WTC11 (cell line): ENCODE data around the gene PRSS16. TPM values are rescaled to one million over a fixed set of nuclear protein-coding genes. Genes with fewer than 3 reads are reported as not detected.

Experiments
- CREB1 ChIP-seq: sonication (generic); formaldehyde crosslinking; IDR thresholded peaks from 2 replicates; pipeline ENCODE4 v1.8.0; 2023; ENCODE audit warnings: mild to moderate bottlenecking, missing genetic modification reagents
- FOXJ3 ChIP-seq: sonication (generic); formaldehyde crosslinking; IDR thresholded peaks from 2 replicates; pipeline ENCODE4 v1.9.0; 2021; ENCODE audit warnings: missing genetic modification reagents, mild to moderate bottlenecking, borderline replicate concordance
- FOXP1 ChIP-seq: sonication (generic); formaldehyde crosslinking; IDR thresholded peaks from 2 replicates; pipeline ENCODE4 v1.8.0; 2022; ENCODE audit warnings: missing genetic modification reagents, mild to moderate bottlenecking, moderate library complexity, borderline replicate concordance
- GABPB1 ChIP-seq: sonication (generic); formaldehyde crosslinking; IDR thresholded peaks from 2 replicates; pipeline ENCODE4 v1.8.1; 2023; ENCODE audit warnings: mild to moderate bottlenecking, missing genetic modification reagents
- GRHL2 ChIP-seq: fragments of 250-450 bp; sonication (Bioruptor Pico); IDR thresholded peaks from 2 replicates; pipeline ENCODE4 v1.8.0; 2022; ENCODE audit warnings: mild to moderate bottlenecking, moderate library complexity; ENCODE audit not compliant: insufficient replicate concordance, severe bottlenecking
- GTF2I ChIP-seq: fragments of 250-450 bp; sonication (Bioruptor Pico); conservative IDR thresholded peaks from 2 replicates; pipeline ENCODE4 v1.4.0; 2021; ENCODE audit warnings: mild to moderate bottlenecking
- HMGA2 ChIP-seq: fragments of 250-450 bp; sonication (Bioruptor Pico); IDR thresholded peaks from 2 replicates; pipeline ENCODE4 v1.4.0; 2021; ENCODE audit warnings: mild to moderate bottlenecking, moderate library complexity
- JUN ChIP-seq: sonication (generic); formaldehyde crosslinking; IDR thresholded peaks from 2 replicates; pipeline ENCODE4 v1.8.0; 2023; ENCODE audit warnings: mild to moderate bottlenecking, missing genetic modification reagents
- MYBL2 ChIP-seq: sonication (generic); formaldehyde crosslinking; IDR thresholded peaks from 2 replicates; pipeline ENCODE4 v1.8.1; 2023; ENCODE audit warnings: mild to moderate bottlenecking, moderate library complexity, missing genetic modification reagents
- NR1H2 ChIP-seq: sonication (generic); formaldehyde crosslinking; IDR thresholded peaks from 2 replicates; pipeline ENCODE4 v1.9.0; 2021; ENCODE audit warnings: mild to moderate bottlenecking, moderate library complexity, missing genetic modification reagents
- NR3C1 ChIP-seq: sonication (generic); formaldehyde crosslinking; conservative IDR thresholded peaks from 2 replicates; pipeline ENCODE4 v1.8.1; 2023; ENCODE audit warnings: low read depth, mild to moderate bottlenecking, missing genetic modification reagents
- RELA ChIP-seq: sonication (generic); formaldehyde crosslinking; IDR thresholded peaks from 2 replicates; pipeline ENCODE4 v1.8.1; 2022; ENCODE audit warnings: missing genetic modification reagents, mild to moderate bottlenecking, borderline replicate concordance
- TP53 ChIP-seq: sonication (generic); formaldehyde crosslinking; IDR thresholded peaks from 2 replicates; pipeline ENCODE4 v1.8.1; 2023; ENCODE audit warnings: mild to moderate bottlenecking, missing genetic modification reagents
- ZBTB21 ChIP-seq: sonication (generic); formaldehyde crosslinking; IDR thresholded peaks from 2 replicates; pipeline ENCODE4 v1.8.1; 2023; ENCODE audit warnings: mild to moderate bottlenecking, missing genetic modification reagents, borderline replicate concordance
- ZNF219 ChIP-seq: sonication (generic); formaldehyde crosslinking; IDR thresholded peaks from 2 replicates; pipeline ENCODE4 v1.8.0; 2023; ENCODE audit warnings: missing genetic modification reagents, mild to moderate bottlenecking, borderline replicate concordance
- ZNF232 ChIP-seq: sonication (generic); formaldehyde crosslinking; IDR thresholded peaks from 2 replicates; pipeline ENCODE4 v1.8.0; 2022; ENCODE audit warnings: mild to moderate bottlenecking, missing genetic modification reagents
- ZNF263 ChIP-seq: sonication (generic); formaldehyde crosslinking; IDR thresholded peaks from 2 replicates; pipeline ENCODE4 v1.8.1; 2022; ENCODE audit warnings: low read depth, mild to moderate bottlenecking, moderate library complexity, missing genetic modification reagents
- ZNF423 ChIP-seq: fragments of 250-450 bp; sonication (Bioruptor Pico); IDR thresholded peaks from 2 replicates; pipeline ENCODE4 v2.1.2; 2022; ENCODE audit warnings: mild to moderate bottlenecking, moderate library complexity
- total RNA-seq: library from RNA; stranded (reverse); gene quantifications from 3 replicates; pipeline ENCODE4 v1.2.3, GENCODE V29; 2021
- TF ChIP-seq, protein P1 (sequence below): sonication (generic); formaldehyde crosslinking; IDR thresholded peaks from 2 replicates; pipeline ENCODE4 v1.8.1; 2023; ENCODE audit warnings: mild to moderate bottlenecking, missing genetic modification reagents
- TF ChIP-seq, protein P2 (sequence below): sonication (generic); formaldehyde crosslinking; IDR thresholded peaks from 2 replicates; pipeline ENCODE4 v1.8.1; 2022; ENCODE audit warnings: mild to moderate bottlenecking, moderate library complexity, missing genetic modification reagents
- TF ChIP-seq, protein P3 (sequence below): sonication (generic); formaldehyde crosslinking; conservative IDR thresholded peaks from 2 replicates; pipeline ENCODE4 v1.8.1; 2022; ENCODE audit warnings: mild to moderate bottlenecking, missing genetic modification reagents
- TF ChIP-seq, protein P4 (sequence below): sonication (generic); formaldehyde crosslinking; conservative IDR thresholded peaks from 2 replicates; pipeline ENCODE4 v1.8.1; 2023; ENCODE audit warnings: mild to moderate bottlenecking, low read depth, missing genetic modification reagents, moderate library complexity
- TF ChIP-seq, protein P5 (sequence below): sonication (generic); formaldehyde crosslinking; IDR thresholded peaks from 2 replicates; pipeline ENCODE4 v1.8.0; 2023; ENCODE audit warnings: missing genetic modification reagents, mild to moderate bottlenecking, borderline replicate concordance
- TF ChIP-seq, protein P6 (sequence below): sonication (generic); formaldehyde crosslinking; IDR thresholded peaks from 2 replicates; pipeline ENCODE4 v1.8.1; 2023; ENCODE audit warnings: mild to moderate bottlenecking, missing genetic modification reagents, moderate library complexity
- TF ChIP-seq, protein P7 (sequence below): sonication (generic); formaldehyde crosslinking; IDR thresholded peaks from 2 replicates; pipeline ENCODE4 v1.8.0; 2022; ENCODE audit warnings: mild to moderate bottlenecking, missing genetic modification reagents
- TF ChIP-seq, protein P8 (sequence below): sonication (generic); formaldehyde crosslinking; IDR thresholded peaks from 2 replicates; pipeline ENCODE4 v1.8.1; 2022; ENCODE audit warnings: mild to moderate bottlenecking, missing genetic modification reagents, moderate library complexity, borderline replicate concordance

The PRSS16 gene
- total RNA-seq, 1 experiment from 2014 or later, result 18.5 TPM

DNA sequence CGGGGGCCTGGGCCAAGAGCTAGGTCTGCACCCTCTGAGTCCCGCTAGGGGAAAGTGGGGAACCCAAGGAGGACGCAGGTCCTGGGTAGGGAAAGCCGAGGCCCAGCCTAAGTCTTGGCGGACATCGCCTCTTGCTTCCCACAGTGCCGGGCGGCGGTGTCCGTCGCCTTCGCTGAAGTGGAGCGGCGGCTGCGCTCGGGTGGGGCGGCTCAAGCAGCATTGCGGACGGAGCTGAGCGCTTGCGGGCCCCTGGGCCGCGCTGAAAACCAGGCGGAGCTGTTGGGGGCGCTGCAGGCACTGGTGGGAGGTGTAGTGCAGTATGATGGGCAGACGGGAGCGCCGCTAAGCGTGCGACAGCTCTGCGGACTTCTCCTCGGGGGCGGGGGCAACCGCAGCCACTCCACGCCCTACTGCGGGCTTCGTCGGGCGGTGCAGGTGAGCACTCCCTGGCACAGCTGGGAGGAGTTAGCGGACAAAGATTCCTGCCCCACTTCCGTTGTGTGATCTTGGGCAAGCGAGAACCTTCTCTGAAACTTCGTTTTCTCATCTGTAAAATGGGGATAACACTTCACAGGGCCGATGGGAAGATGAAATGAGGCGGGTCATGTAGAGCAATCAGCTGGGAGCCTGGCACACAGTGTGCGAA, 4.2 kb downstream of the PRSS16 start (continued):
- TF ChIP-seq, protein P1, sequence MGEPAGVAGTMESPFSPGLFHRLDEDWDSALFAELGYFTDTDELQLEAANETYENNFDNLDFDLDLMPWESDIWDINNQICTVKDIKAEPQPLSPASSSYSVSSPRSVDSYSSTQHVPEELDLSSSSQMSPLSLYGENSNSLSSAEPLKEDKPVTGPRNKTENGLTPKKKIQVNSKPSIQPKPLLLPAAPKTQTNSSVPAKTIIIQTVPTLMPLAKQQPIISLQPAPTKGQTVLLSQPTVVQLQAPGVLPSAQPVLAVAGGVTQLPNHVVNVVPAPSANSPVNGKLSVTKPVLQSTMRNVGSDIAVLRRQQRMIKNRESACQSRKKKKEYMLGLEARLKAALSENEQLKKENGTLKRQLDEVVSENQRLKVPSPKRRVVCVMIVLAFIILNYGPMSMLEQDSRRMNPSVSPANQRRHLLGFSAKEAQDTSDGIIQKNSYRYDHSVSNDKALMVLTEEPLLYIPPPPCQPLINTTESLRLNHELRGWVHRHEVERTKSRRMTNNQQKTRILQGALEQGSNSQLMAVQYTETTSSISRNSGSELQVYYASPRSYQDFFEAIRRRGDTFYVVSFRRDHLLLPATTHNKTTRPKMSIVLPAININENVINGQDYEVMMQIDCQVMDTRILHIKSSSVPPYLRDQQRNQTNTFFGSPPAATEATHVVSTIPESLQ, result no peak
- TF ChIP-seq, protein P2, sequence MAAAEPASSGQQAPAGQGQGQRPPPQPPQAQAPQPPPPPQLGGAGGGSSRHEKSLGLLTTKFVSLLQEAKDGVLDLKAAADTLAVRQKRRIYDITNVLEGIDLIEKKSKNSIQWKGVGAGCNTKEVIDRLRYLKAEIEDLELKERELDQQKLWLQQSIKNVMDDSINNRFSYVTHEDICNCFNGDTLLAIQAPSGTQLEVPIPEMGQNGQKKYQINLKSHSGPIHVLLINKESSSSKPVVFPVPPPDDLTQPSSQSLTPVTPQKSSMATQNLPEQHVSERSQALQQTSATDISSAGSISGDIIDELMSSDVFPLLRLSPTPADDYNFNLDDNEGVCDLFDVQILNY, result no peak
- TF ChIP-seq, protein P3, sequence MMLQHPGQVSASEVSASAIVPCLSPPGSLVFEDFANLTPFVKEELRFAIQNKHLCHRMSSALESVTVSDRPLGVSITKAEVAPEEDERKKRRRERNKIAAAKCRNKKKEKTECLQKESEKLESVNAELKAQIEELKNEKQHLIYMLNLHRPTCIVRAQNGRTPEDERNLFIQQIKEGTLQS (CRISPR knock-in tag), result no peak
- TF ChIP-seq MYBL2 (CRISPR knock-in tag), result peak; percentile 56; the same call in 1 of the 2 replicates
- no peak for TF ChIP-seq ZBTB21
- TF ChIP-seq, protein P4, sequence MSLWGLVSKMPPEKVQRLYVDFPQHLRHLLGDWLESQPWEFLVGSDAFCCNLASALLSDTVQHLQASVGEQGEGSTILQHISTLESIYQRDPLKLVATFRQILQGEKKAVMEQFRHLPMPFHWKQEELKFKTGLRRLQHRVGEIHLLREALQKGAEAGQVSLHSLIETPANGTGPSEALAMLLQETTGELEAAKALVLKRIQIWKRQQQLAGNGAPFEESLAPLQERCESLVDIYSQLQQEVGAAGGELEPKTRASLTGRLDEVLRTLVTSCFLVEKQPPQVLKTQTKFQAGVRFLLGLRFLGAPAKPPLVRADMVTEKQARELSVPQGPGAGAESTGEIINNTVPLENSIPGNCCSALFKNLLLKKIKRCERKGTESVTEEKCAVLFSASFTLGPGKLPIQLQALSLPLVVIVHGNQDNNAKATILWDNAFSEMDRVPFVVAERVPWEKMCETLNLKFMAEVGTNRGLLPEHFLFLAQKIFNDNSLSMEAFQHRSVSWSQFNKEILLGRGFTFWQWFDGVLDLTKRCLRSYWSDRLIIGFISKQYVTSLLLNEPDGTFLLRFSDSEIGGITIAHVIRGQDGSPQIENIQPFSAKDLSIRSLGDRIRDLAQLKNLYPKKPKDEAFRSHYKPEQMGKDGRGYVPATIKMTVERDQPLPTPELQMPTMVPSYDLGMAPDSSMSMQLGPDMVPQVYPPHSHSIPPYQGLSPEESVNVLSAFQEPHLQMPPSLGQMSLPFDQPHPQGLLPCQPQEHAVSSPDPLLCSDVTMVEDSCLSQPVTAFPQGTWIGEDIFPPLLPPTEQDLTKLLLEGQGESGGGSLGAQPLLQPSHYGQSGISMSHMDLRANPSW (CRISPR knock-in tag), result no peak
- no peak for TF ChIP-seq NR1H2 (CRISPR knock-in tag)
- no peak for TF ChIP-seq CREB1 (CRISPR knock-in tag)
- TF ChIP-seq FOXJ3 (CRISPR knock-in tag), result no peak
- TF ChIP-seq GABPB1 (CRISPR knock-in tag), result no peak
- TF ChIP-seq, protein P5, sequence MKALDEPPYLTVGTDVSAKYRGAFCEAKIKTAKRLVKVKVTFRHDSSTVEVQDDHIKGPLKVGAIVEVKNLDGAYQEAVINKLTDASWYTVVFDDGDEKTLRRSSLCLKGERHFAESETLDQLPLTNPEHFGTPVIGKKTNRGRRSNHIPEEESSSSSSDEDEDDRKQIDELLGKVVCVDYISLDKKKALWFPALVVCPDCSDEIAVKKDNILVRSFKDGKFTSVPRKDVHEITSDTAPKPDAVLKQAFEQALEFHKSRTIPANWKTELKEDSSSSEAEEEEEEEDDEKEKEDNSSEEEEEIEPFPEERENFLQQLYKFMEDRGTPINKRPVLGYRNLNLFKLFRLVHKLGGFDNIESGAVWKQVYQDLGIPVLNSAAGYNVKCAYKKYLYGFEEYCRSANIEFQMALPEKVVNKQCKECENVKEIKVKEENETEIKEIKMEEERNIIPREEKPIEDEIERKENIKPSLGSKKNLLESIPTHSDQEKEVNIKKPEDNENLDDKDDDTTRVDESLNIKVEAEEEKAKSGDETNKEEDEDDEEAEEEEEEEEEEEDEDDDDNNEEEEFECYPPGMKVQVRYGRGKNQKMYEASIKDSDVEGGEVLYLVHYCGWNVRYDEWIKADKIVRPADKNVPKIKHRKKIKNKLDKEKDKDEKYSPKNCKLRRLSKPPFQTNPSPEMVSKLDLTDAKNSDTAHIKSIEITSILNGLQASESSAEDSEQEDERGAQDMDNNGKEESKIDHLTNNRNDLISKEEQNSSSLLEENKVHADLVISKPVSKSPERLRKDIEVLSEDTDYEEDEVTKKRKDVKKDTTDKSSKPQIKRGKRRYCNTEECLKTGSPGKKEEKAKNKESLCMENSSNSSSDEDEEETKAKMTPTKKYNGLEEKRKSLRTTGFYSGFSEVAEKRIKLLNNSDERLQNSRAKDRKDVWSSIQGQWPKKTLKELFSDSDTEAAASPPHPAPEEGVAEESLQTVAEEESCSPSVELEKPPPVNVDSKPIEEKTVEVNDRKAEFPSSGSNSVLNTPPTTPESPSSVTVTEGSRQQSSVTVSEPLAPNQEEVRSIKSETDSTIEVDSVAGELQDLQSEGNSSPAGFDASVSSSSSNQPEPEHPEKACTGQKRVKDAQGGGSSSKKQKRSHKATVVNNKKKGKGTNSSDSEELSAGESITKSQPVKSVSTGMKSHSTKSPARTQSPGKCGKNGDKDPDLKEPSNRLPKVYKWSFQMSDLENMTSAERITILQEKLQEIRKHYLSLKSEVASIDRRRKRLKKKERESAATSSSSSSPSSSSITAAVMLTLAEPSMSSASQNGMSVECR (CRISPR knock-in tag), result peak; percentile 49; the same call in 1 of the 2 replicates
- TF ChIP-seq, protein P6, sequence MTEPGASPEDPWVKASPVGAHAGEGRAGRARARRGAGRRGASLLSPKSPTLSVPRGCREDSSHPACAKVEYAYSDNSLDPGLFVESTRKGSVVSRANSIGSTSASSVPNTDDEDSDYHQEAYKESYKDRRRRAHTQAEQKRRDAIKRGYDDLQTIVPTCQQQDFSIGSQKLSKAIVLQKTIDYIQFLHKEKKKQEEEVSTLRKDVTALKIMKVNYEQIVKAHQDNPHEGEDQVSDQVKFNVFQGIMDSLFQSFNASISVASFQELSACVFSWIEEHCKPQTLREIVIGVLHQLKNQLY (CRISPR knock-in tag), result no peak
- TF ChIP-seq, protein P7, sequence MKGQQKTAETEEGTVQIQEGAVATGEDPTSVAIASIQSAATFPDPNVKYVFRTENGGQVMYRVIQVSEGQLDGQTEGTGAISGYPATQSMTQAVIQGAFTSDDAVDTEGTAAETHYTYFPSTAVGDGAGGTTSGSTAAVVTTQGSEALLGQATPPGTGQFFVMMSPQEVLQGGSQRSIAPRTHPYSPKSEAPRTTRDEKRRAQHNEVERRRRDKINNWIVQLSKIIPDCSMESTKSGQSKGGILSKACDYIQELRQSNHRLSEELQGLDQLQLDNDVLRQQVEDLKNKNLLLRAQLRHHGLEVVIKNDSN (CRISPR knock-in tag), result 0 out of 2 replicates have a peak, but pooled peaks have one; percentile 31
- TF ChIP-seq, protein P8, sequence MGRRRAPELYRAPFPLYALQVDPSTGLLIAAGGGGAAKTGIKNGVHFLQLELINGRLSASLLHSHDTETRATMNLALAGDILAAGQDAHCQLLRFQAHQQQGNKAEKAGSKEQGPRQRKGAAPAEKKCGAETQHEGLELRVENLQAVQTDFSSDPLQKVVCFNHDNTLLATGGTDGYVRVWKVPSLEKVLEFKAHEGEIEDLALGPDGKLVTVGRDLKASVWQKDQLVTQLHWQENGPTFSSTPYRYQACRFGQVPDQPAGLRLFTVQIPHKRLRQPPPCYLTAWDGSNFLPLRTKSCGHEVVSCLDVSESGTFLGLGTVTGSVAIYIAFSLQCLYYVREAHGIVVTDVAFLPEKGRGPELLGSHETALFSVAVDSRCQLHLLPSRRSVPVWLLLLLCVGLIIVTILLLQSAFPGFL (CRISPR knock-in tag), result no peak
- TF ChIP-seq GRHL2 (CRISPR knock-in tag), result no peak
- TF ChIP-seq RELA (CRISPR knock-in tag), result no peak
- no peak for TF ChIP-seq TP53 (CRISPR knock-in tag)
- TF ChIP-seq ZNF423 (CRISPR knock-in tag), result no peak
- peak; percentile 97 for TF ChIP-seq ZNF263 (CRISPR knock-in tag)
- peak; percentile 93; the same call in 1 of the 2 replicates for TF ChIP-seq GTF2I (CRISPR knock-in tag)
- TF ChIP-seq FOXP1 (CRISPR knock-in tag), result no peak; the same call in 1 of the 2 replicates
- TF ChIP-seq HMGA2 (CRISPR knock-in tag), result no peak
- no peak for TF ChIP-seq ZNF219
- TF ChIP-seq ZNF232, result peak; percentile 78; the same call in 1 of the 2 replicates
- TF ChIP-seq JUN, result no peak
- no peak for TF ChIP-seq NR3C1 (CRISPR knock-in tag)
